ENCODE results near the gene NLRX1. TPM values are rescaled to one million over a fixed set of nuclear protein-coding genes. Genes with fewer than 3 reads are reported as not detected.
"Not testable (repeated sequence)": the region's sequence is repeated elsewhere in the genome, so short reads cannot be mapped to it uniquely, and the experiment has no call there.

Gene NLRX1
- total RNA-seq, 1 donor from 2014 or later = 31.2 TPM

DNA sequence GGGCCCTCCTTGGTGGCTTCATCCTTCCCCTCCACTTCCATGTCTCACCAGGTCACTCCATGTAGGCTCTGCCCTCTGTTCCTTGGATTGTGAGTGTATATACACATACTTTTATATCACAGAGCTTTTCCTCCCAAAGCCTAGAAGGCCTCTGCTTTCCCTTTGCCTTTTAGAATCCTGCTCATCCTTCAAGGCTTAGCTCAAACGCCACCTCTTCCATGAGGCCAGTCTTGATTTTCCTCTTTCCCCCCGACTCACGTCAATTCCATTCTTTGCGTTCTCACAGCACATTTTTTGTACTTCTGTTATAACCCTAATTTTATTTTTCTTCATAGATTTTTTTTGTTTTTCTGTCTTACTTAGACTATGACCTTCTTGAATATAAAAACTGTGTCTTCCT is 15.9 kb upstream of the NLRX1 start:
- intact Hi-C loops (cut with micrococcal nuclease) = no loop called here
- DNase-seq (no peak), ATAC-seq (no peak)

GRCh38 chr11:119153049-119153818 is 15.3 kb upstream of the NLRX1 start:
- intact Hi-C loops (cut with micrococcal nuclease) = no loop called here
- no peak for ATAC-seq

GRCh38 chr11:119154178-119154577 is 14.3 kb upstream of the NLRX1 start:
- intact Hi-C loops (cut with micrococcal nuclease) = no loop called here
- DNase-seq (no peak), ATAC-seq (no peak)

More at GRCh38 chr11:119153049-119153818, 15.3 kb upstream of the NLRX1 start:
- DNase-seq = no peak

- intact Hi-C loops (cut with micrococcal nuclease) = no loop called here
- ATAC-seq = peak; percentile 27
- DNase-seq = no peak
These were observed 12.6 kb upstream of the NLRX1 start for GRCh38 chr11:119155733-119156492.

DNA sequence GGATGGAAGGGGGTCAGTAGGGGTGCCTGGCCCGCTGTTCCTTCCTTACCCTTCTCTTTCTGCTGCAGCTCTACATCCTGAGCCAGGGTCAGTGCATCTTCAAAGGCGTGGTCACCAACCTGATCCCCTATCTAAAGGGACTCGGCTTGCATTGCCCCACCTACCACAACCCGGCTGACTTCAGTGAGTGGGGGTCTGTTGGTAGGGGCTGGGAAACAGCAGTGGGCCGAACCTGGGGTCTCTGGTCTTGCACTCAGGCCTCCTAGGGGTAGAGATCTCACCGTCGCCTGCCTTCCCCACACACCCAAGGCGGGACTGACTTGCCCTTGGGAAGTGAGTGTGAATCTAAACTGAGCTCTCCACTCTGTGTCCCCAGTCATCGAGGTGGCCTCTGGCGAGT is 12.0 kb upstream of the NLRX1 start:
- intact Hi-C loops (cut with micrococcal nuclease) = no loop called here
- ATAC-seq = no peak
- DNase-seq = no peak

DNA sequence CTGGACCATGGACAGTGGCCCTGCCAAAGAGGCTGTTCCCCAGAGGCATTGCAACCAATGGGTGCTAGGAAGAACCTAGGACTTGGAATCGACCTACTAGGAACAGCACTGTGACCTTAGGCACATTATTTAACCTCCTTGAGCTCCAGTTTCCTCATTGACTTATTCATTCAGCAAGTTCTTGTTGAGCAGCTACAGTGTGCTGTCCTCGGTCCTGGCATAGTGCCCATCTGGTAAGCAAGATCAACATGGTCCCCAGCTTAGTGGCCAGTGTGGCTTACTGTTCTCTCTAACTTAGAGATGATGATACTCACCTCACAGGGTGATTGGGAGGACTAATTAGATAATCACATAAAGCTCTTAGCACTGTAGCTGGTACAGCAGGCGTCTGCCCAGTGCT is 11.5 kb upstream of the NLRX1 start:
- no peak for ATAC-seq
- intact Hi-C loops (cut with micrococcal nuclease) = no loop called here

GRCh38 chr11:119158467-119158866 is 10.1 kb upstream of the NLRX1 start:
- no peak for DNase-seq
- no peak for ATAC-seq
- intact Hi-C loops (cut with micrococcal nuclease) = no loop called here

More for the DNA sequence above, 11.5 kb upstream of the NLRX1 start:
- DNase-seq = no peak

GRCh38 chr11:119160151-119160550 is 8.4 kb upstream of the NLRX1 start:
- intact Hi-C loops (cut with micrococcal nuclease) = no loop called here
- DNase-seq (no peak), ATAC-seq (no peak)

- intact Hi-C loops (cut with micrococcal nuclease) = no loop called here
- DNase-seq (no peak), ATAC-seq (no peak)
These were observed 6.7 kb upstream of the NLRX1 start for GRCh38 chr11:119161871-119162270.

DNA sequence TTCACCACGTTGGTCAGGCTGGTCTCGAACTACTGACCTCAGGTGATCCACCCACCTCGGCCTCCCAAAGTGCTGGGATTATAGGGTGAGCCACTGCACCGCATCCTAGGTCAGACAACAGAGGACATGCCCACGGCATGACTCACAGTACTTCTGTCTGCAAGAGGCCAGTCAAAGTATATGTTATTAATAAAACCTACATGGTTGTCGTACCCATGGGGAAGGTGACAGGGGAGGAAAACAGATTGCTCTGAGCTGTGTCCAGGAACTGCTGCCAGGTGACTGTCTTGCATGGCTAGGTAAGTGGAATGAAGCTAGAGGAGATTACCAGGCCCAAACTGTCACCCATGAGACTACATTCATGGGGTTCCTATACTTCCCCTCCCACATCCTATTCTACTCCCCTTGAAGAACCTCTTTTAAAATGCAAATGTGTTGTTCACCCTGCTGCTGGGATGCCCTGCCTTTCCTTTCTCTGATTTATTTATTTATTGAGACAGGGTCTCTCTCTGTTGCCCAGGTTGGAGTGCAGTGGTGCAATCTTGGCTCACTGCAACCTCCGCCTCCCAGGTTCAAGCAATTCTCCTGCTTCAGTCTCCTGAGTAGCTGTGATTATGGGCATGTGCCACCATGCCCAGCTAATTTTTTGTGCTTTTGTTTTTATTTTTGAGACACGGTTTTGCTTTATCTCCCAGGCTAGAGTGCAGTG is 2.0 kb upstream of the NLRX1 start:
- intact Hi-C loops (cut with micrococcal nuclease) = no loop called here
- no peak for DNase-seq
- peak; percentile 27 for ATAC-seq

- DNase-seq; intact Hi-C loops (cut with micrococcal nuclease); ATAC-seq: not testable (repeated sequence)
These were observed 1.5 kb upstream of the NLRX1 start for GRCh38 chr11:119167077-119167458.

GRCh38 chr11:119167933-119168332 is 592 bp upstream of the NLRX1 start:
- intact Hi-C loops (cut with micrococcal nuclease) = no loop called here
- no peak for ATAC-seq
- DNase-seq = no peak

- peak; percentile 53 for DNase-seq
- intact Hi-C loops (cut with micrococcal nuclease) = no loop called here
- peak; percentile 77 for ATAC-seq
These were observed 776 bp downstream of the NLRX1 start for GRCh38 chr11:119169282-119169719.

DNA sequence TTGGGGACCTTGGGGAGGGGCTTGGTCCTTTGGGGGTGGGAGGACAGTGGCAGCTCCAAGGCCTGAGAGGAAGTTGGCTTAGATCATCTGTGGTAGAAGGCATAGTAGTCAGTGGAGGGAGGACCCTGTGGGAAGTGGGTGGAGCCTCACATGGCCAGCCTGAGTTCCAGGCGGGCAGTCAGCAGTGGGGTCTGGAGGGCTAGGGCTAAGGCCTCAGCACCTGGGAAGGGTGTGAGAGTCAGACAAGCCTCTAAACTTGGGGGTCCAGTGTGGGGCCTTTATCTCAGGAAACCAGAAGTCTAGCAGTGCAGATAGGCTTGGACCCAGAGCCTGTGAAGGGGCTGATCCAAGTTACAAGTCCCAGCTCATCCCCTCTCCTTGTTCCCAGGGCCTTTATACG is 4.0 kb downstream of the NLRX1 start:
- intact Hi-C loops (cut with micrococcal nuclease) = no loop called here
- DNase-seq (no peak), ATAC-seq (no peak)

DNA sequence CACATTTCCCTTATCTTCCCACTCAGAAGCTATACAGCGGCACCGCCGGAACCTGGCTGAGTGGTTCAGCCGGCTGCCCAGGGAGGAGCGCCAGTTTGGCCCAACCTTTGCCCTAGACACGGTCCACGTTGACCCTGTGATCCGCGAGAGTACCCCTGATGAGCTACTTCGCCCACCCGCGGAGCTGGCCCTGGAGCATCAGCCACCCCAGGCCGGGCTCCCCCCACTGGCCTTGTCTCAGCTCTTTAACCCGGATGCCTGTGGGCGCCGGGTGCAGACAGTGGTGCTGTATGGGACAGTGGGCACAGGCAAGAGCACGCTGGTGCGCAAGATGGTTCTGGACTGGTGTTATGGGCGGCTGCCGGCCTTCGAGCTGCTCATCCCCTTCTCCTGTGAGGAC is 4.9 kb downstream of the NLRX1 start:
- no peak for DNase-seq
- intact Hi-C loops (cut with micrococcal nuclease) = no loop called here
- no peak for ATAC-seq

- intact Hi-C loops (cut with micrococcal nuclease) = no loop called here
- no peak for DNase-seq
- no peak for ATAC-seq
These were observed 7.1 kb downstream of the NLRX1 start for GRCh38 chr11:119175493-119176077.

DNA sequence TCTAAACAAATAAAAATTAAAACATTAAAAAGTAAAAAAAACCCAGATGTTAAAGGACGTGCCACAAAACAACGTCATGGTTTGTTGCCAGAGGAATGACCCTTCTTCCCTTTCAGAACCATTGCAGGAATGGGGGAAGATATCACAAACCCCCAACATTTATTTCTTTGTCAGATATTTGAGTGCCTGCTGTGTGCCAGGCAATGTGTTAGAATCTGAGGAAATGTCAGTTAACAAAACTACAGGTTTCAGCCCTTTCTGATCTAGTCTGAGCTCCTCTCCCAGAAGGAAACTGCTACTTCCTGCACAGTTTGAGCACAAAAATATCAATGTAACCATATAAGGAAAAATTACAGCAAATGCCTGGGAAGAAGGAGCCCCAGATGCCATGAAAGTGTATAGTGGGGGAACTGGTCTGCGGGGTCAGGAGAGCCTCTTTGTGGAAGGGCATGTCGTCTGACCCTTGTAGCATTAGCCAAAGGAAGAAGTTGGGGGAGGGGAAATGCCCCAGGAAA is 9.7 kb downstream of the NLRX1 start:
- no peak for DNase-seq
- ATAC-seq = no peak
- intact Hi-C loops (cut with micrococcal nuclease) = no loop called here

DNA sequence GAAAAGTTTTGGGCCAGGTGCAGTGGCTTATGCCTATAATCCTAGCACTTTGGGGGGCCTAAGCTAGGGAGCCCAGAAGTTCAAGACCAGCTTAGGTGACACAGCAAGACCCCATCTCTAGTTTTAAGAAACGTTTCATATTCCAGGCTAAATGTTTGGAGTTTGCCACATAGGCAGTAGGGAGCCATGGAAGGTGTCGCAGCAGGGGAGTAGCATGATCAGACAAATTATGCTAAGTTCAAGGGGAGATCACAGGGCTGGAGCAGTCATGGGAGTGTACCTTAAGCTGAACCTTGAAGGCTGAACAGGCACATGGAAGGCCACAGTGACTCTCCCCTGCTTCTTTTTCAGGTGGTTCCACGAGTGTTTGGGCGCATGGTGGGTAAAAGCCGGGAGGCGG is 10.8 kb downstream of the NLRX1 start:
- ATAC-seq = no peak
- intact Hi-C loops (cut with micrococcal nuclease) = no loop called here
- no peak for DNase-seq

DNA sequence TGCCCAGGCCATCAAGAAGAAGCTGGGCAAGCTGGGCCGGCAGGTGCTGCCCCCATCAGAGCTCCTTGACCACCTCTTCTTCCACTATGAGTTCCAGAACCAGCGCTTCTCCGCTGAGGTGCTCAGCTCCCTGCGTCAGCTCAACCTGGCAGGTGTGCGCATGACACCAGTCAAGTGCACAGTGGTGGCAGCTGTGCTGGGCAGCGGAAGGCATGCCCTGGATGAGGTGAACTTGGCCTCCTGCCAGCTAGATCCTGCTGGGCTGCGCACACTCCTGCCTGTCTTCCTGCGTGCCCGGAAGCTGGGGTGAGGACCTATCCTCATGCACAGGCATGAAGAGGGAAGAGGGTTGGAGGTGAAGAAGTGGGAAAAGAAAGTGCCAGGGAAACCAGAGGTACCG is 11.5 kb downstream of the NLRX1 start:
- ATAC-seq = no peak
- no peak for DNase-seq
- intact Hi-C loops (cut with micrococcal nuclease) = no loop called here
